A673 (cell line): ENCODE measurements around the gene CFAP43. TPM values are rescaled to one million over a fixed set of nuclear protein-coding genes. Genes with fewer than 3 reads are reported as not detected.

ENCODE experiments used
- BruUV-seq: library from RNA; stranded (reverse); fragments of 400-500 nt; replicated peaks from 2 replicates; lab custom pipeline; 2021; lab: Mats Ljungman, UMichigan
- CTCF ChIA-PET: fragments of 300-600 bp; sonication (Branson Sonifier 250); formaldehyde crosslinking; loops from one replicate; lab custom pipeline; 2022; ENCODE audit warnings: antibody characterized with exemption; lab: Charles Lee
- POLR2A ChIA-PET: fragments of 300-600 bp; sonication (Branson Sonifier 250); formaldehyde crosslinking; loops from one replicate; lab custom pipeline; 2022; ENCODE audit warnings: antibody characterized with exemption; ENCODE audit not compliant: low non-redundant PET; lab: Charles Lee
- DNase-seq: peaks from one replicate; pipeline ENCODE4 v3.0.0-alpha.2; 2015; ENCODE audit warnings: low spot score
- H3K27ac ChIP-seq: fragments of 200-600 bp; sonication (generic); 2 replicates; pipeline ENCODE4 v1.5.1; 2016; ENCODE audit warnings: mixed run types, low read depth, mild to moderate bottlenecking, mixed read lengths, antibody characterized with exemption, low read length; ENCODE audit not compliant: poor library complexity, severe bottlenecking
- H3K27me3 ChIP-seq: fragments of 200-600 bp; sonication (generic); replicated peaks from 2 replicates; pipeline ENCODE4 v1.6.1; 2017; ENCODE audit warnings: mixed run types, low read depth, mild to moderate bottlenecking, mixed read lengths, antibody characterized with exemption, low read length; ENCODE audit not compliant: insufficient read depth, poor library complexity
- H3K36me3 ChIP-seq: fragments of 200-600 bp; sonication (generic); 2 replicates; pipeline ENCODE4 v1.6.1; 2016; ENCODE audit warnings: mixed run types, mild to moderate bottlenecking, mixed read lengths, antibody characterized with exemption, low read length; ENCODE audit not compliant: insufficient read depth, poor library complexity, severe bottlenecking
- H3K4me1 ChIP-seq: fragments of 200-600 bp; sonication (generic); 2 replicates; pipeline ENCODE4 v1.6.1; 2017; ENCODE audit warnings: mixed run types, mild to moderate bottlenecking, mixed read lengths, antibody characterized with exemption, low read length; ENCODE audit not compliant: insufficient read depth, poor library complexity, severe bottlenecking
- H3K4me3 ChIP-seq: fragments of 200-600 bp; sonication (generic); 2 replicates; pipeline ENCODE4 v1.5.1; 2016; ENCODE audit warnings: low read depth, mixed run types, mild to moderate bottlenecking, mixed read lengths, low read length; ENCODE audit not compliant: poor library complexity, severe bottlenecking
- H3K9me3 ChIP-seq: fragments of 200-600 bp; sonication (generic); 2 replicates; pipeline ENCODE4 v1.6.1; 2016; ENCODE audit warnings: mixed run types, low read depth, mild to moderate bottlenecking, mixed read lengths, antibody characterized with exemption, low read length; ENCODE audit not compliant: poor library complexity, severe bottlenecking
- EZH2 ChIP-seq: fragments of 200-600 bp; sonication (generic); IDR thresholded peaks from 2 replicates; pipeline ENCODE4 v1.6.1; 2017; ENCODE audit warnings: borderline replicate concordance, low read depth, mild to moderate bottlenecking, mixed read lengths, antibody characterized with exemption, low read length; ENCODE audit not compliant: poor library complexity, severe bottlenecking
- intact Hi-C: fragments of 100-400 bp; cut with micrococcal nuclease; formaldehyde crosslinking; loops from one replicate; pipeline ENCODE4 v1.10.0; 2022; ENCODE audit not compliant: unreplicated experiment
- microRNA-seq: library from miRNA; unstranded; fragments of <30 nt; microRNA quantifications from one replicate; pipeline ENCODE4 v1.2.0, GENCODE V29; 2021
- total RNA-seq: library from RNA; stranded (reverse); gene quantifications from 2 replicates; pipeline ENCODE4 v1.2.3, GENCODE V29; 2021
- TF ChIP-seq, protein P1 (sequence below): fragments of 300-800, 200-600 bp; sonication (generic); conservative IDR thresholded peaks from 2 replicates; pipeline ENCODE4 v1.5.1; 2017; ENCODE audit warnings: low read depth, mild to moderate bottlenecking, antibody characterized with exemption, low read length, moderate library complexity, mixed read lengths

CFAP43 gene
- total RNA-seq, 1 experiment from 2014 or later = 0.13 TPM

DNA sequence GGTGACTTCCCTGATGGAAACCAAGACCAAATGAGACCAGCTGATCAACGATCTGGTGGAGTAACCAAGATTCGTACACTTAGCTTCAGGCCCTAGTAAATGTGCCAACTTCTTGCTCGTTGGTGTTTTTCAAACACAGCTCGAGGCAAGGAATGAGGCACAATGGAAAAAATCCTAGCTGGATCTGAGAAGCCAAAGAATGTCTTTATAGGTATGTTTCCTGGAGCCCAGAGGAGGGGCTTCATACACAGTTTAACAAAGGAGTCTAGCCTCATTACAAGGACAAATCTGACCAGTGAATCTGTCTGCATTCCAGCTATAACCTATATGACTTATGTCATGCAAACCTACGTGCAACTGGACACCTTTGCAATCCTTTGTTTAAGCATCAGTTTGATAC, 150.2 kb downstream of the CFAP43 start:
- TF ChIP-seq, protein P1, sequence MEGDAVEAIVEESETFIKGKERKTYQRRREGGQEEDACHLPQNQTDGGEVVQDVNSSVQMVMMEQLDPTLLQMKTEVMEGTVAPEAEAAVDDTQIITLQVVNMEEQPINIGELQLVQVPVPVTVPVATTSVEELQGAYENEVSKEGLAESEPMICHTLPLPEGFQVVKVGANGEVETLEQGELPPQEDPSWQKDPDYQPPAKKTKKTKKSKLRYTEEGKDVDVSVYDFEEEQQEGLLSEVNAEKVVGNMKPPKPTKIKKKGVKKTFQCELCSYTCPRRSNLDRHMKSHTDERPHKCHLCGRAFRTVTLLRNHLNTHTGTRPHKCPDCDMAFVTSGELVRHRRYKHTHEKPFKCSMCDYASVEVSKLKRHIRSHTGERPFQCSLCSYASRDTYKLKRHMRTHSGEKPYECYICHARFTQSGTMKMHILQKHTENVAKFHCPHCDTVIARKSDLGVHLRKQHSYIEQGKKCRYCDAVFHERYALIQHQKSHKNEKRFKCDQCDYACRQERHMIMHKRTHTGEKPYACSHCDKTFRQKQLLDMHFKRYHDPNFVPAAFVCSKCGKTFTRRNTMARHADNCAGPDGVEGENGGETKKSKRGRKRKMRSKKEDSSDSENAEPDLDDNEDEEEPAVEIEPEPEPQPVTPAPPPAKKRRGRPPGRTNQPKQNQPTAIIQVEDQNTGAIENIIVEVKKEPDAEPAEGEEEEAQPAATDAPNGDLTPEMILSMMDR = no peak
- TF ChIP-seq EZH2 = no peak
- peaks cover 4% of the 10 kb centered on the region for H3K4me1 ChIP-seq
- no TSS peak for BruUV-seq
- H3K27me3 ChIP-seq = no peaks in the 10 kb centered on the region
- H3K9me3 ChIP-seq = no peaks in the 10 kb centered on the region
- H3K4me3 ChIP-seq = no peak overlapping the region
- ChIA-PET CTCF (no interaction called here), POLR2A (no interaction called here)
- H3K36me3 ChIP-seq = no peaks in the 10 kb centered on the region
- DNase-seq = no peak
- intact Hi-C loops = no loop called here
- no peak overlapping the region for H3K27ac ChIP-seq

DNA sequence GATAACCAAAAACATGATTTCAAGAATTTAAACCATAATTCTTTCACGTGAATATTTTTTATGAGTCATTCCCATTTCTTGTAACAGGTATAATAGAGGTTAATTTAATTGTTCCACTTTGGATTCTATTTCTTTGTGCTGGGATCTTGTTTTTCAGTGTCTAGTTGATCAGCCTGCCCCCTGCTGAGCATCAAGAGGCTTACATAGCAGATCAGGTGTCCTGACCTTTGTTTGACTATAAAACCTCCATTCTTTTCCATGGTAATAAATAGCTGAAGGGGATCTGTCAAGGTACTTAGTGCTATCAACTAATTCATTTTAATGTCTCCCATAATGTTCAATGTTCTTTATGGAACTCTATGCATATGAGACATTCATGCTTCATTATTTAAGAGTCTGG, 151.4 kb downstream of the CFAP43 start:
- no peak for TF ChIP-seq EZH2
- TF ChIP-seq, protein P1 = no peak
- Histone ChIP-seq H3K4me3 (no peak overlapping the region), H3K27me3 (peaks cover 2% of the 10 kb centered on the region), H3K36me3 (no peaks in the 10 kb centered on the region), H3K27ac (no peak overlapping the region), H3K4me1 (peaks cover 10% of the 10 kb centered on the region), H3K9me3 (no peaks in the 10 kb centered on the region)
- DNase-seq = peak; percentile 5
- intact Hi-C loops = no loop called here
- ChIA-PET CTCF (no interaction called here), POLR2A (interaction anchor here (0.6 kb wide), 1 partner anchor 44 kb away, joined by 4 read pairs; no protein-coding TSS in a partner anchor)
- no TSS peak for BruUV-seq

Small RNAs within 50 kb of the gene (microRNA-seq; reads per million reads assigned to microRNA genes)
- 19.1 reads per million, percentile 42 among the genes with 10 or more reads in this experiment for gene MIR4482
- not detected for gene MIR609

Other genes starting within 250 kb of the CFAP43 start
- gene COL17A1, start 146.5 kb downstream of the CFAP43 start, total RNA-seq = not detected in 2 replicates
- 11.2 and 12.6 TPM in 2 replicates for gene SFR1, start 110.2 kb downstream of the CFAP43 start, total RNA-seq
- gene GSTO1, start 22.5 kb upstream of the CFAP43 start, total RNA-seq = 123 and 126 TPM in 2 replicates
- gene GSTO2, start 36.8 kb upstream of the CFAP43 start, total RNA-seq = 0.26 and 1.4 TPM in 2 replicates
- 23.1 and 24.8 TPM in 2 replicates for gene ITPRIP, start 106.1 kb upstream of the CFAP43 start, total RNA-seq
- gene CFAP58, start 121.5 kb upstream of the CFAP43 start, total RNA-seq = 0.17 and 0.52 TPM in 2 replicates